Loucy (cell line): Measurements from ENCODE around the gene PLA2G5.

ENCODE experiments used
- EZH2phosphoT487 ChIP-seq: fragments of 200-600 bp; IDR thresholded peaks from 2 replicates; pipeline ENCODE4 v1.6.1; 2018; ENCODE audit warnings: antibody characterized with exemption, mild to moderate bottlenecking, moderate library complexity, borderline replicate concordance
- TF ChIP-seq, protein P1 (sequence below): fragments of 200-600 bp; sonication (generic); conservative IDR thresholded peaks from 2 replicates; pipeline ENCODE4 v1.5.1; 2014; ENCODE audit warnings: mild to moderate bottlenecking, antibody characterized with exemption, low read length

DNA sequence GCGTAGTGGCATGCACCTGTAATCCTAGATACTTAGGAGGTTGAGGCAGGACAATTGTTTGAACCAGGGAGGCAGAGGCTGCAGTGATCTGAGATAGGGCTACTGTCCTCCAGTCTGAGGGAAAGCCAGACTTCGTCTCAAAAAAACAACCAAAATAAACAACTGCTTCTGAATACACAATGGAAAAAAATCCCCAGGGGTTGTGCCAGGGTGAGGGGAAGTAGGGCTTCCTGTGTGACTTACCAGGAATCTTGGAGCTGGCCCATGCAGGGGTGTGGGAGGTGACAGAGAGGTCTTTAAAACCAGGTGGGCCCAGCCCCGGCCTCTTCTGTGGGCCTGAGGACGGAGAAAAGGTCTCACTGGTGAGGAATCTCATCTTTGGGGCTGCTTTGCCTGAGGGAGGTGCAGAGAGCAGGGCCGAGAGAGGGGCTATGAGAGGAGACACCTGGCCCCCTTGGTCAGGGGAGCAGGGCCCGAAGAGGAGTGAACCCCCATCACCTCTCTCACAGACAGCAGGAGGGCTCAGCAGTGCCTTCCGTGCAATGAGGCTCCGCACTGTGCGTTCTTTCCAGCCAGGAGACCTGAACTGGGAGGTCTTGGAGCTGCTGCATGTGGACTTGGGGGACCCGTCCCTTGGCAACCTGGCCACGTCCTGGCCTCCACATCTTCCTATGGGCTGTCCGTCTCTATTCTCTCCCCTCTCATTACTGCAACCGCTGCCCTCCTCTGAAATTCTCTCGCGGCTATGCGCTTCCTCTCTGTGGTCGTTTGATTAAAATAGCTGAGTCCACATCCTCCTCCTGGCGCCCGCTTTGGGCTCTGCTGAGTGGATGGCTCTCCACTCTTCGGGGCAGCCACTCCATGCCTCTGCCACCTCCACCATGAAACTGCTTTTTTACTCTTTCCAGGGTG, 10.7 kb downstream of the PLA2G5 start:
- TF ChIP-seq, protein P1, sequence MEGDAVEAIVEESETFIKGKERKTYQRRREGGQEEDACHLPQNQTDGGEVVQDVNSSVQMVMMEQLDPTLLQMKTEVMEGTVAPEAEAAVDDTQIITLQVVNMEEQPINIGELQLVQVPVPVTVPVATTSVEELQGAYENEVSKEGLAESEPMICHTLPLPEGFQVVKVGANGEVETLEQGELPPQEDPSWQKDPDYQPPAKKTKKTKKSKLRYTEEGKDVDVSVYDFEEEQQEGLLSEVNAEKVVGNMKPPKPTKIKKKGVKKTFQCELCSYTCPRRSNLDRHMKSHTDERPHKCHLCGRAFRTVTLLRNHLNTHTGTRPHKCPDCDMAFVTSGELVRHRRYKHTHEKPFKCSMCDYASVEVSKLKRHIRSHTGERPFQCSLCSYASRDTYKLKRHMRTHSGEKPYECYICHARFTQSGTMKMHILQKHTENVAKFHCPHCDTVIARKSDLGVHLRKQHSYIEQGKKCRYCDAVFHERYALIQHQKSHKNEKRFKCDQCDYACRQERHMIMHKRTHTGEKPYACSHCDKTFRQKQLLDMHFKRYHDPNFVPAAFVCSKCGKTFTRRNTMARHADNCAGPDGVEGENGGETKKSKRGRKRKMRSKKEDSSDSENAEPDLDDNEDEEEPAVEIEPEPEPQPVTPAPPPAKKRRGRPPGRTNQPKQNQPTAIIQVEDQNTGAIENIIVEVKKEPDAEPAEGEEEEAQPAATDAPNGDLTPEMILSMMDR = no peak; the same call in 1 of the 2 replicates
- no peak for TF ChIP-seq EZH2phosphoT487
